NCI-H1694 treated with DMSO at 0.1 percent for 48 hours (cell line): ENCODE measurements around the gene CFAP45.

Experiments
- DNase-seq: peaks from one replicate; lab custom pipeline; 2025; lab: John Stamatoyannopoulos, UW

CFAP45 gene

DNA sequence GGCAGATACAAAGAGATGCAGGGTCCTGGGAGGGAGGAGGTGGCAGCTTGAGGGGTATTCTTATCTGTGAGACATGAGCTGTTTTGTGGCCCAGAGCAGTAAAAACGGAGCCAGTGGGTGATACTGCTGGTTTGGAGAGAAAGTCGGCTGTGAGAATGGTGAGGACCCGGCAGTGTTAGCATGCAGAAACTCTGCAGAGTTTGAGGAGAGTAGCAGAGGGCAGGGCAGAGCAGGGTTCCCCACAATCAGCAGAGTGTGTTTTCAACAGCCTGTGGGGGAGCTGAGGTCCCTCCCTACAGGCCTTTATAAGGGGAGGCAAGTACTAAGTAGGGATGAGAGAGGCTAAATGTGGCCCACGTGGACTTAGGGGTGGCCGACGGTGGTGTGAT is 72.9 kb downstream of the CFAP45 start:
- no peak for DNase-seq

GRCh38 chr1:159826441-159827101 is 73.4 kb downstream of the CFAP45 start, which contains the start of gene SLAMF8:
Gene SLAMF8 (plus strand): TSS chr1:159826873. CDS start chr1:159826899, 26 bp downstream.
- DNase-seq: no peak

- no peak for DNase-seq
Observed at GRCh38 chr1:159825564-159825963, 74.4 kb downstream of the CFAP45 start.

GRCh38 chr1:159823406-159823805 is 76.6 kb downstream of the CFAP45 start:
- DNase-seq: peak; percentile 96
